HL-60/S4 (cell line): Measurements from ENCODE around the gene SDR9C7.
"Not testable (repeated sequence)": the region's sequence is repeated elsewhere in the genome, so short reads cannot be mapped to it uniquely, and the experiment has no call there.

Experiments
- in situ Hi-C: fragments of 300-500 bp; cut with MboI; formaldehyde crosslinking; loops from 2 replicates; pipeline ENCODE4 v1.14.3; 2022; ENCODE audit warnings: low sequenced_read_pairs

SDR9C7 gene

GRCh38 chr12:56879240-56880124 lies 54.7 kb downstream of the SDR9C7 start:
- in situ Hi-C loops, result not testable (repeated sequence)

- in situ Hi-C loops, result no loop called here
Observed at GRCh38 chr12:56878010-56878339, 56.2 kb downstream of the SDR9C7 start.

- in situ Hi-C loops, result no loop called here
Observed at GRCh38 chr12:56877195-56878009, 56.8 kb downstream of the SDR9C7 start.

- in situ Hi-C loops, result no loop called here
Observed at GRCh38 chr12:56874821-56875220, 59.4 kb downstream of the SDR9C7 start.

GRCh38 chr12:56873382-56873781 lies 60.8 kb downstream of the SDR9C7 start:
- in situ Hi-C loops, result no loop called here
